OCI-LY3 (cell line): Measurements from ENCODE around the gene PGAP3.

ENCODE experiments used
- H2AFZ ChIP-seq: fragments of 200-600, 300-600 bp; shearing (Covaris generic); 2 replicates; pipeline ENCODE4 v1.6.0; 2014; ENCODE audit warnings: antibody characterized with exemption, low read depth, low read length
- H3K27ac ChIP-seq: fragments of 200-600, 300-600 bp; sonication (generic); 2 replicates; pipeline ENCODE4 v1.5.1; 2014; ENCODE audit warnings: mild to moderate bottlenecking, low read length, moderate library complexity, mixed read lengths
- H3K27me3 ChIP-seq: fragments of 200-600, 300-600 bp; sonication (generic); 2 replicates; pipeline ENCODE4 v1.6.1; 2014; ENCODE audit warnings: low read depth, low read length, mixed read lengths
- H3K36me3 ChIP-seq: fragments of 200-600, 300-600 bp; sonication (generic); replicated peaks from 2 replicates; pipeline ENCODE3; 2014; ENCODE audit warnings: low read depth, low read length, mixed read lengths
- H3K4me1 ChIP-seq: fragments of 300-600, 200-600 bp; sonication (generic); 2 replicates; pipeline ENCODE4 v1.6.1; 2014; ENCODE audit warnings: low read length, mixed read lengths
- H3K4me2 ChIP-seq: fragments of 200-600, 300-600 bp; sonication (generic); 2 replicates; pipeline ENCODE4 v1.6.1; 2014; ENCODE audit warnings: low read length, mixed read lengths
- H3K4me3 ChIP-seq: fragments of 300-600, 200-600 bp; sonication (generic); 2 replicates; pipeline ENCODE4 v1.5.1; 2014; ENCODE audit warnings: antibody characterized with exemption, mild to moderate bottlenecking, low read length, moderate library complexity
- H3K79me2 ChIP-seq: fragments of 300-600, 200-600 bp; shearing (Covaris generic); 2 replicates; pipeline ENCODE4 v1.6.1; 2014; ENCODE audit warnings: mild to moderate bottlenecking, low read length, mixed read lengths
- H3K9ac ChIP-seq: fragments of 300-600, 200-600 bp; shearing (Covaris generic); 2 replicates; pipeline ENCODE4 v1.6.0; 2014; ENCODE audit warnings: mild to moderate bottlenecking, low read length, moderate library complexity
- H3K9me3 ChIP-seq: fragments of 200-600, 300-600 bp; shearing (Covaris generic); 2 replicates; pipeline ENCODE4 v1.6.1; 2014; ENCODE audit warnings: low read length, mixed read lengths; ENCODE audit not compliant: insufficient read depth
- H4K20me1 ChIP-seq: fragments of 200-600, 300-600 bp; sonication (generic); 2 replicates; pipeline ENCODE4 v1.6.1; 2016; ENCODE audit warnings: low read length, mixed read lengths; ENCODE audit not compliant: insufficient read depth
- CTCF ChIP-seq: fragments of 200-600, 300-600 bp; sonication (generic); IDR thresholded peaks from 2 replicates; pipeline ENCODE4 v1.5.1; 2014; ENCODE audit warnings: antibody characterized with exemption, low read length, low read depth
- EZH2phosphoT487 ChIP-seq: fragments of 200-600 bp; shearing (Covaris generic); IDR thresholded peaks from 2 replicates; pipeline ENCODE4 v1.6.1; 2018; ENCODE audit warnings: antibody characterized with exemption, mixed run types, low read depth

PGAP3 gene

GRCh38 chr17:39658346-39658745 is 29.5 kb downstream of the PGAP3 start:
- H3K79me2 ChIP-seq, result no peaks in the 10 kb centered on the region
- H3K4me2 ChIP-seq, result no peak overlapping the region
- peaks cover 9% of the 10 kb centered on the region for H3K36me3 ChIP-seq
- H3K27me3 ChIP-seq, result no peaks in the 10 kb centered on the region
- no peak overlapping the region for H3K4me3 ChIP-seq
- TF ChIP-seq CTCF (no peak), EZH2phosphoT487 (no peak)
- H3K27ac ChIP-seq, result no peak overlapping the region
- H3K9ac ChIP-seq, result no peak overlapping the region
- H3K9me3 ChIP-seq, result no peaks in the 10 kb centered on the region
- H4K20me1 ChIP-seq, result no peaks in the 10 kb centered on the region
- peaks cover 19% of the 10 kb centered on the region for H3K4me1 ChIP-seq
- no peak overlapping the region for H2AFZ ChIP-seq

GRCh38 chr17:39655105-39655504 is 32.8 kb downstream of the PGAP3 start:
- Histone ChIP-seq H2AFZ (no peak overlapping the region), H3K36me3 (peaks cover 4% of the 10 kb centered on the region)

GRCh38 chr17:39653662-39654331 is 34.1 kb downstream of the PGAP3 start:
- H3K4me2 ChIP-seq, result no peak overlapping the region
- peaks cover 4% of the 10 kb centered on the region for H3K36me3 ChIP-seq
- H3K79me2 ChIP-seq, result no peaks in the 10 kb centered on the region
- H3K4me3 ChIP-seq, result no peak overlapping the region
- H2AFZ ChIP-seq, result no peak overlapping the region
- H3K4me1 ChIP-seq, result peaks cover 3% of the 10 kb centered on the region
- H3K27ac ChIP-seq, result no peak overlapping the region
- no peaks in the 10 kb centered on the region; the same call in 1 of the 2 replicates for H4K20me1 ChIP-seq
- H3K9ac ChIP-seq, result no peak overlapping the region
- H3K9me3 ChIP-seq, result no peaks in the 10 kb centered on the region
- no peaks in the 10 kb centered on the region for H3K27me3 ChIP-seq
- no peak for TF ChIP-seq EZH2phosphoT487
- peak; percentile 90 for TF ChIP-seq CTCF

More at GRCh38 chr17:39655105-39655504, 32.8 kb downstream of the PGAP3 start:
- Histone ChIP-seq H3K4me1 (peaks cover 16% of the 10 kb centered on the region), H3K9me3 (no peaks in the 10 kb centered on the region), H3K79me2 (no peaks in the 10 kb centered on the region), H3K4me3 (no peak overlapping the region), H3K9ac (no peak overlapping the region), H3K4me2 (no peak overlapping the region), H3K27ac (no peak overlapping the region), H4K20me1 (no peaks in the 10 kb centered on the region; the same call in 1 of the 2 replicates), H3K27me3 (no peaks in the 10 kb centered on the region)
- no peak for TF ChIP-seq EZH2phosphoT487
- no peak for TF ChIP-seq CTCF

- Histone ChIP-seq H3K36me3 (peaks cover 4% of the 10 kb centered on the region), H3K79me2 (no peaks in the 10 kb centered on the region), H3K9me3 (no peaks in the 10 kb centered on the region), H3K27me3 (no peaks in the 10 kb centered on the region), H3K9ac (no peak overlapping the region), H3K27ac (no peak overlapping the region), H2AFZ (no peak overlapping the region), H4K20me1 (no peaks in the 10 kb centered on the region; the same call in 1 of the 2 replicates), H3K4me1 (no peaks in the 10 kb centered on the region), H3K4me2 (no peak overlapping the region), H3K4me3 (no peak overlapping the region)
- TF ChIP-seq CTCF (no peak), EZH2phosphoT487 (no peak)
Measured at GRCh38 chr17:39653316-39653661, 34.6 kb downstream of the PGAP3 start.
